PFSK-1 (cell line): ENCODE results near the gene CRTAC1.

Experiments
- FOXP2 ChIP-seq: optimal IDR thresholded peaks from 2 replicates; pipeline ENCODE3; 2011; ENCODE audit warnings: borderline replicate concordance, control low read depth, inconsistent platforms; ENCODE audit not compliant: insufficient read depth; ENCODE audit errors: extremely low read length, extremely low read depth
- POLR2AphosphoS5 ChIP-seq: IDR thresholded peaks from 2 replicates; pipeline ENCODE4 v1.6.1; 2012; ENCODE audit warnings: low read depth, mild to moderate bottlenecking, control low read depth, low read length, moderate library complexity
- REST ChIP-seq, 2 experiments: IDR thresholded peaks; 2 replicates each; pipeline versions ENCODE4 v1.6.1 to v1.8.0; 2011 to 2012; ENCODE audit warnings: low read depth in 2 of 2, low read length in 2 of 2, control low read depth in 1 of 2, inconsistent platforms in 1 of 2, mild to moderate bottlenecking in 1 of 2, moderate library complexity in 1 of 2; ENCODE audit not compliant: insufficient read depth in 1 of 2
- SIN3A ChIP-seq: IDR thresholded peaks from 2 replicates; pipeline ENCODE4 v1.6.1; 2012; ENCODE audit warnings: mild to moderate bottlenecking, low read length, moderate library complexity, borderline replicate concordance; ENCODE audit not compliant: insufficient read depth
- TAF1 ChIP-seq: IDR thresholded peaks from 2 replicates; pipeline ENCODE4 v1.6.1; 2012; ENCODE audit warnings: low read length, control low read depth, borderline replicate concordance; ENCODE audit not compliant: insufficient read depth

CRTAC1 gene

DNA sequence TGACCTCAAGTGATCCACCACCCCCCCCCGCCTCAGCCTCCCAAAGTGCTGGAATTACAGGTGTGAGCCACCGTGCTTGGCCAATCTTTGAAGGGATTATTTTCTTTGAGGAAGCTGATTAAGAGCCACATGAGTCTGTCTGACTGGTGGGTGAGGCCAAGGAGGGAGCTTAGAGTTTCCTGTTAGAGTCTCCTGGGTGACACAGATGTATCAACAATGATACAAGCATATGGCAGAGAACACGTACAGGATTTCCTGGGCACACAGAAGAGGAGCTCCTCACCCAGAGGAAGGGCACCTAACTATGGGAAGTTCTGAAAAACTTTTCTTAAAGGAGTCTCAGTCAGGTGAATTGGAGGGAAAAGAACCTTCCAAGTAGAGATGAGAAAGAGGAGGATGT lies 111.4 kb downstream of the CRTAC1 start:
- no peak for TF ChIP-seq FOXP2

- TF ChIP-seq SIN3A = no peak
- no peak for TF ChIP-seq FOXP2
- TF ChIP-seq REST (IDR thresholded peaks at IDR 0.05; ENCODE audit: insufficient read depth in 1 of 2, low read depth in 2 of 2, low read length in 2 of 2) = no peak
- no peak for TF ChIP-seq TAF1
- TF ChIP-seq POLR2AphosphoS5 = no peak
Observed at GRCh38 chr10:97916586-97916985, 113.8 kb downstream of the CRTAC1 start.

DNA sequence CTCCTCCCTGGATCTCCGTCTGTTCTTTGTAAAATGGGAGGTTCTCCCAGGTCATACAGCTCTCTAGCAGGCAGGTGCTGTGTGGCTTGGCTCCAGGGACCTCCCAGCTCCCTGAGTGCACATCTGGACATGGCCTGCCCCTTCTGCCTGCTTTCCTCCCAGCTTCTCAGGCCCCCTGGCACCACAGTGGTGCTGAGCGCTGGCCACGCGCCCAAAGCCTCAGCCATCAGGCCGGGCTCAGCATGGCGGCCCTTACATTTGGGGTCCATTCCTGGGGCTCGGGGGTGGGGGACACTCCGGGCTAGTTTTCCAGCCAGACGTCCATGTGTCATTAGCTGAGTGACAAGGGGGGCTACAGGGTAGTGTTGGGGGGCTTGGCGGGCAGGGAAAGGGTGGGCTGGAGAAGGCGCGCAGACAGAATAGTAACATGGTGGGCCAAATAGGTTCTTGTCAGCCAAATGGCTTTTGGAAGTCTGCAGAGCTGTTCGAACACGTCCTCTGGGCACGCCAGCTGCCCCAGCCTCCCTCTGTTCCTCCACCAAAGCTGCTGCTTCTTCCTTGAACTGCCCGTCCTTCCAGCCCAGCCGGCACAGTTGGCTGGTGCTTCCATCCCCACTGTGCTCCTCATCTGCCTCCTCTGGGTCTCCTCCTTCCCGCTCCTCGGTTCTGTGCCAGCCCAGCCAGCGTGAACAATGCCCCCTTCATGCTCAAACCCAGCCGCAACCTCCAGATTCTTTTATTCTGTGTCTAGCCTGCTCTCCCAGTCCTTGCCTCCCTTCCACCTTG lies 114.9 kb downstream of the CRTAC1 start:
- no peak for TF ChIP-seq FOXP2

- TF ChIP-seq POLR2AphosphoS5 (no peak), FOXP2 (no peak), SIN3A (no peak), REST (IDR thresholded peaks at IDR 0.05; ENCODE audit: insufficient read depth in 1 of 2, low read depth in 2 of 2, low read length in 2 of 2) (no peak), TAF1 (no peak)
Observed at GRCh38 chr10:97914837-97915211, 115.6 kb downstream of the CRTAC1 start.

DNA sequence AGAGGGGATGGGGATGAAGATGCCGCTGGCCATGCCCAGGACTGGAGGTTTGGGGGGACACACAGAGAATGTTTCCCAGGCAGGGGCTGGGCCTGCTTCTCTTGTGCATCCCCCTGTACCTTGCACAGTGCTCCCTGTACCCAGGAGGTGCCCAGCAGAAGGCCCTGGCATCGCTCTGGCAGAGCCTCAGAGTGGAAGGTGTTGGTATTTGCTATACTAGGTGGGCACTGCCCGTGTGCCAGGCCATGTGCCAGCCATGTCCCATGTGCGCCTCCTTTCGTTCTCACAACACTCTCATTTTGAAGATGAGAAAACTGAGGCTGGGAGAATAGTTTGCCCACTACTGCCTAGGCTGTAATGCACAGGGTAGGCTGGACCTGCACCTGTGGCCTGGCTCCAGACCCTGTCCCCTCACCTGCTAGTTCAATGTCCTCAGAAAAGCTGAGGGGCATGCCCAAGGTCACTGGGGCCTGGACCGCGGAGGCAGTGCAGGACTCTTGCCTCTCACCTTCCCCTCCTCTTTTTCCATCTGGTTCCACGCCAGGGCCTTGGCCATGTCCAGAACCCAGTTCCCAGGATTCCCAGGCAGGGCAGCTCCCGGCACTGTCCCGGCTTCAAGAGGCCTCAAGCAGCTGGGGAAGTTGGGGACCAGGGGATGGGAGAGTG lies 116.1 kb downstream of the CRTAC1 start:
- no peak for TF ChIP-seq FOXP2
- TF ChIP-seq SIN3A = no peak
- TF ChIP-seq TAF1 = no peak
- TF ChIP-seq POLR2AphosphoS5 = no peak
- TF ChIP-seq REST (IDR thresholded peaks at IDR 0.05; ENCODE audit: insufficient read depth in 1 of 2, low read depth in 2 of 2, low read length in 2 of 2) = no peak

GRCh38 chr10:97913614-97914013 lies 116.8 kb downstream of the CRTAC1 start:
- TF ChIP-seq POLR2AphosphoS5 (no peak), SIN3A (no peak), FOXP2 (no peak), REST (IDR thresholded peaks at IDR 0.05; ENCODE audit: insufficient read depth in 1 of 2, low read depth in 2 of 2, low read length in 2 of 2) (no peak), TAF1 (no peak)
